ENCODE data around the gene MICB.

The MICB gene

DNA sequence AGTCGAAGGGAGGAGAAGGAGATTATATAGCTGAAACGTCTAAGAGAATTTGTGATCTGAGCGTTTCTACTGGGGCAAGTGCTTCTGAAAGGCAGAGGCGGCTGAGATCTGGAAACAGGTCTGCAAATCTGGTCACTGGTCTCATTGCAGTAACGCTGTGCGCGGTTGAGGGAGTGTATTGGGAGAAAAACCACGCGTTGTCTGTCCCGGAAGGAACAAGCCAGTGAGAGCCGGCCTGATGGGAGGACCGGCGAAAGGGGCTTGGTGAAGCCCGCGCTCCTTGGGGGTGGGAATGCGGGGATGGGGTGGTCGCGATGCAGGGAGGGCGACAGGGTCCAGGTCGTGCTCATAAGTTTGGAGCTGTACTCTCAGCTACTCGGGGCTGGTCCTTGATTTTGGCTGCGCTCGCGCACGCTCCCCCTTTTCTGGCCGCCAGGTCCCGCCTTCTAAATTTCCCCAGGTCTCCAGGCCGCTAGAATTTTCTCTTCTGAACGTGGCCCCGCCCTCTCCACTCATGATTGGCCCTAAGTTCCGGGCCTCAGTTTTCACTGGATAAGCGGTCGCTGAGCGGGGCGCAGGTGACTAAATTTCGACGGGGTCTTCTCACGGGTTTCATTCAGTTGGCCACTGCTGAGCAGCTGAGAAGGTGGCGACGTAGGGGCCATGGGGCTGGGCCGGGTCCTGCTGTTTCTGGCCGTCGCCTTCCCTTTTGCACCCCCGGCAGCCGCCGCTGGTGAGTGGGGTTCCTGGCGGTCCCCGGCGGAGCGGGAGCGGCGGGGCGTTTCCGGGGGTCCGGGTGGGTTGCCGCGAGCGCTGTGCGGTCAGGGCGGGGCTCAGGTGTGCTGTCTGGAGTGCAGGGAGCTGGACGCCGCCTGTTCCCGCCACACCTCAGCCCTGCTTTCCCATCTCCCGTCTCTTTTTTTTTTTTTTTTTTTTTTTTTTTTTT, at the start of gene MICB (continued):
- no peak for TF ChIP-seq ZNF239 (tag by site-specific recombination; IDR thresholded peaks at IDR 0.05)
- TF ChIP-seq ZNF677 (tag by site-specific recombination; IDR thresholded peaks at IDR 0.05): no peak
- TF ChIP-seq ZNF132 (tag by site-specific recombination; IDR thresholded peaks at IDR 0.05; ENCODE audit: borderline replicate concordance): no peak
- no peak for TF ChIP-seq HOXC10 (CRISPR knock-in tag; IDR thresholded peaks at IDR 0.05)
- TF ChIP-seq SETDB1 (IDR thresholded peaks at IDR 0.05; ENCODE audit: insufficient read length, low read length): no peak
- no peak for TF ChIP-seq ZNF785 (tag by site-specific recombination; IDR thresholded peaks at IDR 0.05)
- TF ChIP-seq OSR2 (tag by site-specific recombination; IDR thresholded peaks at IDR 0.05): 0 out of 2 replicates have a peak, but pooled peaks have one; percentile 20
- TF ChIP-seq ZEB2 (tag by site-specific recombination; IDR thresholded peaks at IDR 0.05): no peak
- peak; percentile 64; the same call in 1 of the 2 replicates for TF ChIP-seq ZSCAN30 (tag by site-specific recombination; IDR thresholded peaks at IDR 0.05)
- no peak for TF ChIP-seq ZNF48 (tag by site-specific recombination; IDR thresholded peaks at IDR 0.05)
- TF ChIP-seq SCRT2 (tag by site-specific recombination; IDR thresholded peaks at IDR 0.05): no peak
- TF ChIP-seq ZNF830 (tag by site-specific recombination; IDR thresholded peaks at IDR 0.05; ENCODE audit: low read depth): no peak
- TF ChIP-seq ZNF596 (tag by site-specific recombination; IDR thresholded peaks at IDR 0.05): no peak
- no peak for TF ChIP-seq REPIN1 (tag by site-specific recombination; IDR thresholded peaks at IDR 0.05; ENCODE audit: low read depth)
- 0 out of 2 replicates have a peak, but pooled peaks have one; percentile 31 for TF ChIP-seq ZFP69B (tag by site-specific recombination; IDR thresholded peaks at IDR 0.05)
- no peak for TF ChIP-seq MEIS1 (CRISPR knock-in tag; IDR thresholded peaks at IDR 0.05; ENCODE audit: borderline replicate concordance)
- TF ChIP-seq ZNF121 (tag by site-specific recombination; IDR thresholded peaks at IDR 0.05): no peak
- peak; percentile 55; the same call in 1 of the 2 replicates for TF ChIP-seq ZNF76 (tag by site-specific recombination; IDR thresholded peaks at IDR 0.05; ENCODE audit: borderline replicate concordance, low read depth)
- TF ChIP-seq, protein P1, sequence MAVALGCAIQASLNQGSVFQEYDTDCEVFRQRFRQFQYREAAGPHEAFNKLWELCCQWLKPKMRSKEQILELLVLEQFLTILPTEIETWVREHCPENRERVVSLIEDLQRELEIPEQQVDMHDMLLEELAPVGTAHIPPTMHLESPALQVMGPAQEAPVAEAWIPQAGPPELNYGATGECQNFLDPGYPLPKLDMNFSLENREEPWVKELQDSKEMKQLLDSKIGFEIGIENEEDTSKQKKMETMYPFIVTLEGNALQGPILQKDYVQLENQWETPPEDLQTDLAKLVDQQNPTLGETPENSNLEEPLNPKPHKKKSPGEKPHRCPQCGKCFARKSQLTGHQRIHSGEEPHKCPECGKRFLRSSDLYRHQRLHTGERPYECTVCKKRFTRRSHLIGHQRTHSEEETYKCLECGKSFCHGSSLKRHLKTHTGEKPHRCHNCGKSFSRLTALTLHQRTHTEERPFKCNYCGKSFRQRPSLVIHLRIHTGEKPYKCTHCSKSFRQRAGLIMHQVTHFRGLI (tag by site-specific recombination; IDR thresholded peaks at IDR 0.05): peak; percentile 81
- TF ChIP-seq ZNF350 (tag by site-specific recombination; IDR thresholded peaks at IDR 0.05): no peak
- no peak for TF ChIP-seq SCRT1 (tag by site-specific recombination; IDR thresholded peaks at IDR 0.05; ENCODE audit: borderline replicate concordance)
- TF ChIP-seq, protein P2, sequence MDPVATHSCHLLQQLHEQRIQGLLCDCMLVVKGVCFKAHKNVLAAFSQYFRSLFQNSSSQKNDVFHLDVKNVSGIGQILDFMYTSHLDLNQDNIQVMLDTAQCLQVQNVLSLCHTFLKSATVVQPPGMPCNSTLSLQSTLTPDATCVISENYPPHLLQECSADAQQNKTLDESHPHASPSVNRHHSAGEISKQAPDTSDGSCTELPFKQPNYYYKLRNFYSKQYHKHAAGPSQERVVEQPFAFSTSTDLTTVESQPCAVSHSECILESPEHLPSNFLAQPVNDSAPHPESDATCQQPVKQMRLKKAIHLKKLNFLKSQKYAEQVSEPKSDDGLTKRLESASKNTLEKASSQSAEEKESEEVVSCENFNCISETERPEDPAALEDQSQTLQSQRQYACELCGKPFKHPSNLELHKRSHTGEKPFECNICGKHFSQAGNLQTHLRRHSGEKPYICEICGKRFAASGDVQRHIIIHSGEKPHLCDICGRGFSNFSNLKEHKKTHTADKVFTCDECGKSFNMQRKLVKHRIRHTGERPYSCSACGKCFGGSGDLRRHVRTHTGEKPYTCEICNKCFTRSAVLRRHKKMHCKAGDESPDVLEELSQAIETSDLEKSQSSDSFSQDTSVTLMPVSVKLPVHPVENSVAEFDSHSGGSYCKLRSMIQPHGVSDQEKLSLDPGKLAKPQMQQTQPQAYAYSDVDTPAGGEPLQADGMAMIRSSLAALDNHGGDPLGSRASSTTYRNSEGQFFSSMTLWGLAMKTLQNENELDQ (tag by site-specific recombination; IDR thresholded peaks at IDR 0.05; ENCODE audit: low read depth): no peak
- TF ChIP-seq, protein P3, sequence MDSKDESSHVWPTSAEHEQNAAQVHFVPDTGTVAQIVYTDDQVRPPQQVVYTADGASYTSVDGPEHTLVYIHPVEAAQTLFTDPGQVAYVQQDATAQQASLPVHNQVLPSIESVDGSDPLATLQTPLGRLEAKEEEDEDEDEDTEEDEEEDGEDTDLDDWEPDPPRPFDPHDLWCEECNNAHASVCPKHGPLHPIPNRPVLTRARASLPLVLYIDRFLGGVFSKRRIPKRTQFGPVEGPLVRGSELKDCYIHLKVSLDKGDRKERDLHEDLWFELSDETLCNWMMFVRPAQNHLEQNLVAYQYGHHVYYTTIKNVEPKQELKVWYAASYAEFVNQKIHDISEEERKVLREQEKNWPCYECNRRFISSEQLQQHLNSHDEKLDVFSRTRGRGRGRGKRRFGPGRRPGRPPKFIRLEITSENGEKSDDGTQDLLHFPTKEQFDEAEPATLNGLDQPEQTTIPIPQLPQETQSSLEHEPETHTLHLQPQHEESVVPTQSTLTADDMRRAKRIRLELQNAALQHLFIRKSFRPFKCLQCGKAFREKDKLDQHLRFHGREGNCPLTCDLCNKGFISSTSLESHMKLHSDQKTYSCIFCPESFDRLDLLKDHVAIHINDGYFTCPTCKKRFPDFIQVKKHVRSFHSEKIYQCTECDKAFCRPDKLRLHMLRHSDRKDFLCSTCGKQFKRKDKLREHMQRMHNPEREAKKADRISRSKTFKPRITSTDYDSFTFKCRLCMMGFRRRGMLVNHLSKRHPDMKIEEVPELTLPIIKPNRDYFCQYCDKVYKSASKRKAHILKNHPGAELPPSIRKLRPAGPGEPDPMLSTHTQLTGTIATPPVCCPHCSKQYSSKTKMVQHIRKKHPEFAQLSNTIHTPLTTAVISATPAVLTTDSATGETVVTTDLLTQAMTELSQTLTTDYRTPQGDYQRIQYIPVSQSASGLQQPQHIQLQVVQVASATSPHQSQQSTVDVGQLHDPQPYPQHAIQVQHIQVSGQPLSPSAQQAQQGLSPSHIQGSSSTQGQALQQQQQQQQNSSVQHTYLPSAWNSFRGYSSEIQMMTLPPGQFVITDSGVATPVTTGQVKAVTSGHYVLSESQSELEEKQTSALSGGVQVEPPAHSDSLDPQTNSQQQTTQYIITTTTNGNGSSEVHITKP (tag by site-specific recombination; IDR thresholded peaks at IDR 0.05): peak; percentile 100
- TF ChIP-seq, protein P4, sequence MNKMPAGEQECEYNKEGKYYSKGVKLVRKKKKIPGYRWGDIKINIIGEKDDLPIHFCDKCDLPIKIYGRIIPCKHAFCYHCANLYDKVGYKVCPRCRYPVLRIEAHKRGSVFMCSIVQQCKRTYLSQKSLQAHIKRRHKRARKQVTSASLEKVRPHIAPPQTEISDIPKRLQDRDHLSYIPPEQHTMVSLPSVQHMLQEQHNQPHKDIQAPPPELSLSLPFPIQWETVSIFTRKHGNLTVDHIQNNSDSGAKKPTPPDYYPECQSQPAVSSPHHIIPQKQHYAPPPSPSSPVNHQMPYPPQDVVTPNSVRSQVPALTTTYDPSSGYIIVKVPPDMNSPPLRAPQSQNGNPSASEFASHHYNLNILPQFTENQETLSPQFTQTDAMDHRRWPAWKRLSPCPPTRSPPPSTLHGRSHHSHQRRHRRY (tag by site-specific recombination; IDR thresholded peaks at IDR 0.05): no peak
- TF ChIP-seq ZBTB7A (tag by site-specific recombination; IDR thresholded peaks at IDR 0.05; ENCODE audit: low read depth): peak; percentile 71; the same call in 1 of the 2 replicates
- no peak for TF ChIP-seq ZNF138 (tag by site-specific recombination; IDR thresholded peaks at IDR 0.05; ENCODE audit: borderline replicate concordance)
